NCI-H526 (cell line): Measurements from ENCODE around the gene CYP4F22.
"Not testable (repeated sequence)": the region's sequence is repeated elsewhere in the genome, so short reads cannot be mapped to it uniquely, and the experiment has no call there.

ENCODE experiments used
- DNase-seq, 2 experiments: peaks; one replicate each; lab custom pipeline; 2025; lab: John Stamatoyannopoulos, UW

Gene CYP4F22

GRCh38 chr19:15495151-15495550 is 13.2 kb upstream of the CYP4F22 start:
- DNase-seq: no peak

GRCh38 chr19:15498156-15498858 is 10.0 kb upstream of the CYP4F22 start:
- DNase-seq: no peak

DNA sequence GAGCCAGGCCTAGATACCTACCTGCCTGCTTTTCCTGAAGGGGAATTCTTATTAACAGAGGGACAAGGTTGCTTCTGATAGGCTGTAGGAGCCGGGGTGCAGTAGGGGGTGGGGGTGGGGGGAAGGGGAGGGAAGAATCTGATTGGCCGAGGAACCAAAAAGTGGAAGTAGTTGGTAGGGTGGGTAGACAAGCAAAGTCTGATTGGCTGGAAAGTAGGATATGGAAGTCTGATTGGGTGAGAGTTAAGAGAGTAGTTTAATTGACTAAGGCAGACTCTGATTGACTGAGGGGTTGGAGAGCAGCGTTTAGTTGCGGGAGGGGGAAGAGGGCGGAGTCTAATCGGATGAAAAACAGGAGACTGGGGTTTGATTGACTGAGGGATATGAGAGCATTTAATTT is 9.4 kb upstream of the CYP4F22 start:
- no peak for DNase-seq

- no peak for DNase-seq
Measured at GRCh38 chr19:15501596-15501995, 6.7 kb upstream of the CYP4F22 start.

GRCh38 chr19:15502264-15502663 is 6.1 kb upstream of the CYP4F22 start:
- no peak for DNase-seq

DNA sequence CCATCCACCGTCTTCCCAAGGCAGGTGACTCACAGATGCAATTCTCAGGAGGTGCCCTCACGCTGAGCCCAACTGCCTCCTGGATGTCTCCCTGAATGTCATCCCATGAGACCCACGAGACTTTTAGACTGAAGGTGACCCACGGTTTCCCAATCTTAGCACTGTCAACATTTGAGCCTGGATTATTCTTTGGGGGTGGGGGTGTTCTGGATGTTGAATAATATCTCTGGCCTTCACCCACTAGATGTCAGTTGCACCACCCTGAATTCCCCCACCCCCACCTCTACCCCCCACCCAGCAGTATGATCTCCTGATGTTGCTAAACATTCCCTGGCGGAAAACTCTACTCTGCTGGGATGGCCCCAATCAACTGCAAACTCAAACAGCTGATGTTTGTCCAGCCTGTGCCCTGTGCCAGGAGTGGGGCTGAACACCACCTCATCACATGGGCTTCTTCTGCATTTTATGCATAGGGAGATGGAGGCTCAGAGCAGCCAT is 2.2 kb upstream of the CYP4F22 start:
- DNase-seq: no peak

GRCh38 chr19:15507068-15508034 is 974 bp upstream of the CYP4F22 start:
- DNase-seq: no peak

DNA sequence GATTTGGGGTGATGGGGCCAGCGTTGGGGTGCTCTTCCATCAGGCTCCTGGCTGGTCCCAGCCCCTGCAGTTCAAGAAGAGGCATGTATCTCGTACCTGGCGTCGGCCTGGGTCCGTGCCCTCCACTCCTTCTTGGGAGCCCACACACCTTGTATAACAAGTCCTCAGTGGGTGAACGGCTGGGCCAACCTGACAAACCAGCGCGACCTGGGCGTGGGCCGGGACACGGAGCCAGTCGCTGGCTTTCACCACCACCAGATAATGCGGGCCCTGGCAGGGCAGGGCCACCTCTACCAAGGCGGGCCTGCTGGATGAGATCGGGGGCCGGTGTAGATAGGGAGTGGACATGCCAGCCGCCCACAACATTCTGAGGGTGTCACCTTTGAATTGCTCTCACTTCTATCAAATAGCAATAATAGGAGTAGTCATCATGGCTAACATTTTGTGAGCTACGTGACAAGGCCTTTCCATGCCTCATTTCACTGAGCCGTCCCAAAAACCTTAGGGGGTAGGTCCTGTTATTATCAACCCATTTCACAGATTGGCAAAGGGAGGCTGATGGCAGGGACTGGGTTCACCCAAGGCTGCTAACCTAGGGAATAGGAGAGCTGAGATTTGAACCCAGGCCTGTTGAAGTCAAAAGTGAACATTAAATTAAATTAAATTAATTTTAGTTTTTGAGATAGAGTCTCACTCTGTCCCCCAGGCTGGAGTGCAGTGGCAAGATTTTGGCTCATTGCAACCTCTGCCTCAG is 3.5 kb downstream of the CYP4F22 start:
- no peak for DNase-seq

DNA sequence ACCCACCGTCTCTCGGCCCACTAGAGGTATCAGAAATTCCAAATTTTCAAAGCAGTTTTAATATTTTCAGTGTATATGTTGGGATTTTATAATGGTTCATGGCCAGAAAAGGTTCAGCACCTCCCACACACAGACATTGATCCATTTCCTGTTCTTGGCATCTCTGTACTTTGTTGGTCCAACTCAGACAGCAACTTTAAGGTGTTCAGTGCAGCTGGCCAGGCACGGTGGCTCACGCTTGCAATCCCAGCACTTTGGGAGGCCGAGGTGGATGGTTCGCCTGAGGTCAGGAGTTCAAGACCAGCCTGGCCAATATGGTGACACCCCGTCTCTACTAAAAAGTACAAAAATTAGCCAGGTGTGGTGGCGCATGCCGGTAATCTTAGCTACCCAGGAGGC is 6.9 kb downstream of the CYP4F22 start:
- not testable (repeated sequence) for DNase-seq

DNA sequence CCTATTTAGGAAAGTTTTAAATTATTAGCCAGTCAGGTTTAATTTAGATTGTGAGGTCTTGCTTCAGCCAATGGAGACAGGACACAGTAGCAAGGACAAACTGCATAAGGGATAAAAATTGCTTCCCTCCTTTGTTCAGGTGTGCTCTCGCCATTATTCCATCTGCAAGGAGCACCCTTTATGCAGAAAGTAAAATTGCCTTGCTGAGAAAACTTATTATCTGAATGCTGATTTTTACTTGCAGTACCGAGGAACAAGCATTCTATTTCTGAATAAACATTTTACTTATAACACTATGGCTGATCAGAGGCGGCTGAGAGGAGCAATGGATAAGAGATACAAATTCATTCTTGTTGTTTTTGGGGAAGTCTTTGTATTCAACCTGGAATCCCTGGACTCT is 8.0 kb downstream of the CYP4F22 start:
- no peak for DNase-seq

- no peak for DNase-seq
Measured at GRCh38 chr19:15517778-15518177, 9.5 kb downstream of the CYP4F22 start.

GRCh38 chr19:15519433-15519976 is 11.2 kb downstream of the CYP4F22 start:
- no peak for DNase-seq

DNA sequence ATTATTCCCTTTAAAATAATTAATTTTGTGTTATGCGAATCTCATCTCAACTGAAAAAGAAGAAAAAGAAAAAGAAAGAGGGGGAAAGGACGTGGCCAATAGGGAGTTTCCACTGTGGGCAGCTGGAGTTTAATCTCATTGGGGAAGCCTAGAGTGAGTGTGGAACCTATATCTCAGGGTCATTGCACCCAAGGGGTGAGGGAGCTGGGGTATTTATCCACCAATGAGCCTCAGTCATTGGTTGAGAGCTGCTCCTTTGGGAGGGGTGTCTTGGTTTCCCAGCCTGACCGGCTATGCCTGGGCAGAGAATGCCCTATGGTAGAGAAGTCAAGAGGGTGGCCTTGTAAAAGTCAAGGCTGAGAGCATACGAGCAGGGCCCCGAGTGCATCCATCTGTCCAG is 16.5 kb downstream of the CYP4F22 start:
- no peak for DNase-seq

DNA sequence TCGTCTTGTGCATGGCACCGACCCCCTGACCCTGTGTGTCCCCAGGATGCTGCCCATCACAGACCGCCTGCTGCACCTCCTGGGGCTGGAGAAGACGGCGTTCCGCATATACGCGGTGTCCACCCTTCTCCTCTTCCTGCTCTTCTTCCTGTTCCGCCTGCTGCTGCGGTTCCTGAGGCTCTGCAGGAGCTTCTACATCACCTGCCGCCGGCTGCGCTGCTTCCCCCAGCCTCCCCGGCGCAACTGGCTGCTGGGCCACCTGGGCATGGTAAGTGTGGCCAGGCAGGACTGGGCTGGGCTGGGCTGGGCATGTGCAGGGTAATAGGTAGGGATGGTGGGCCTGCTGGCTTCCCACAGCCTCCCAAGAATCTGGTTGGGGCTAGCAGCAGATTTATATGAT is 17.0 kb downstream of the CYP4F22 start:
- no peak for DNase-seq

- DNase-seq: no peak
Measured at GRCh38 chr19:15526408-15526807, 18.1 kb downstream of the CYP4F22 start.

DNA sequence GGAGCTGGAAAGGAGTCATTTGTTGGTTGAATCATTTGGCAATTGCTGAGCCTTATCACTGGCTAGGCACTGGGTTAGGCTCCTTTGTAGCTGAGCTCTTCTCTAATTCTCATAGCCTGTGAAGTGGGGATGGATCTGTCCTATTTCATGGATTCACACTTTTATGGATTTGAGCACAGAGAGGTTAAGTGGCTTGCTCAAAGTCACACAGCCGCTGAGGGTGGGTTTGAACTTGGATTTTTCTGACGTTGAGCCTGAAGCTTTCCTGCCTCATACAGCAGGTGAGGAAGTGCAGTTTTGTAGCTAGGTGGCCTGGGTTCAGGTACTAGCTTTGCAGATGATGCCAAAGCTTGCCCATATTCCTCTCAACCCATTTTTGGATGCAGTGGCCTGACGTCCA is 19.4 kb downstream of the CYP4F22 start:
- DNase-seq: no peak

DNA sequence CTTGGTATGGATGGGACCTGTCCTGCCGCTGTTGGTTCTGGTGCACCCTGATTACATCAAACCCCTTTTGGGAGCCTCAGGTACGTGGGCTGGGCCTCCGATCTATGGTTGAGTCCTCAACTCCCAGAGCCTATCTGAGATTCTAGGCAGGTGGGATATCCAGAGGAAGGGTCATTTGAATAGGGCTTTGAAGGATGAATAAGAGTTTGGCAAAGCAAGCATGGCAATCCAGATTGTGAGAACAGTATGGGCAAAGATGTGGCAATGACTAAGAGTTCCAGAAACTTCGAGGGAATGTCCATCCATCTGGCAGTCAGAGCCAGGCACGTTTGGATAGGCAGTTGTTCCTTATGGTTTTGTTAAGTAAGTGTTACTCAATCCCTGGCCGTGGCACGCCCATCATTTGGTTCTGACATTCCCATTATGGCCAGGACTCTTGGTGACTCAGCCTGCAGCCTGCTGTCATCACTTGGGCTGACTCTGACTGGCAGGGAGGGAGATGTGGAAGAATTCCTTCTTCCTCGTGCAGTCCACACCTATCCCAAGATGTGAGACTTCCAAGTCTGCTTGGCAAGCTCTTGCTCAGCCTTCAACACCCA is 21.5 kb downstream of the CYP4F22 start:
- DNase-seq: no peak

- no peak for DNase-seq
Measured at GRCh38 chr19:15532779-15533521, 24.6 kb downstream of the CYP4F22 start.

- DNase-seq: not testable (repeated sequence)
Measured at GRCh38 chr19:15533522-15533830, 25.2 kb downstream of the CYP4F22 start.

GRCh38 chr19:15534957-15535864 is 26.9 kb downstream of the CYP4F22 start:
- no peak for DNase-seq
